Measurements from ENCODE around the gene CHST2.
"Not testable (repeated sequence)": the region's sequence is repeated elsewhere in the genome, so short reads cannot be mapped to it uniquely, and the experiment has no call there.

The CHST2 gene

GRCh38 chr3:143135150-143135549, 15.6 kb downstream of the CHST2 start:
- no peak for DNase-seq

GRCh38 chr3:143137435-143138036, 18.0 kb downstream of the CHST2 start:
- no peak for DNase-seq

- DNase-seq, result no peak
These were observed 19.4 kb downstream of the CHST2 start for GRCh38 chr3:143138953-143139352.

- DNase-seq, result no peak
These were observed 20.2 kb downstream of the CHST2 start for GRCh38 chr3:143139762-143140161.

- DNase-seq, result no peak
These were observed 21.0 kb downstream of the CHST2 start for GRCh38 chr3:143140550-143140949.

- no peak for DNase-seq
These were observed 22.8 kb downstream of the CHST2 start for GRCh38 chr3:143142354-143142753.

- DNase-seq, result no peak
These were observed 26.3 kb downstream of the CHST2 start for GRCh38 chr3:143145906-143146305.

- no peak for DNase-seq
These were observed 27.1 kb downstream of the CHST2 start for GRCh38 chr3:143146486-143147274.

GRCh38 chr3:143147707-143148106, 28.1 kb downstream of the CHST2 start:
- DNase-seq, result no peak

GRCh38 chr3:143150071-143150470, 30.5 kb downstream of the CHST2 start:
- no peak for DNase-seq

GRCh38 chr3:143151004-143151731, 31.6 kb downstream of the CHST2 start:
- DNase-seq, result no peak

- DNase-seq, result no peak
These were observed 32.5 kb downstream of the CHST2 start for GRCh38 chr3:143152043-143152442.

GRCh38 chr3:143155756-143156155, 36.2 kb downstream of the CHST2 start:
- DNase-seq, result no peak

- no peak for DNase-seq
These were observed 38.7 kb downstream of the CHST2 start for GRCh38 chr3:143158014-143158988.

GRCh38 chr3:143160437-143160836, 40.9 kb downstream of the CHST2 start:
- DNase-seq, result no peak

GRCh38 chr3:143163562-143164100, 44.1 kb downstream of the CHST2 start:
- no peak for DNase-seq

- no peak for DNase-seq
These were observed 45.6 kb downstream of the CHST2 start for GRCh38 chr3:143165211-143165610.

- DNase-seq, result not testable (repeated sequence)
These were observed 46.2 kb downstream of the CHST2 start for GRCh38 chr3:143165612-143166285.

GRCh38 chr3:143166376-143166775, 46.8 kb downstream of the CHST2 start:
- no peak for DNase-seq

GRCh38 chr3:143167969-143168854, 48.6 kb downstream of the CHST2 start:
- no peak for DNase-seq

- no peak for DNase-seq
These were observed 49.3 kb downstream of the CHST2 start for GRCh38 chr3:143168855-143169192.

Data from cerebellar nuclear complex (tissue), 1 donor.